GM19397 (cell line): ENCODE data around the gene ZGLP1.
"Not testable (repeated sequence)": the region's sequence is repeated elsewhere in the genome, so short reads cannot be mapped to it uniquely, and the experiment has no call there.

Experiments
- ATAC-seq: cut with Tn5 transposase; IDR thresholded peaks from one replicate; pipeline ENCODE4 v1.9.1; 2021; ENCODE audit warnings: mild to moderate bottlenecking, moderate library complexity; ENCODE audit not compliant: unreplicated experiment

The ZGLP1 gene

DNA sequence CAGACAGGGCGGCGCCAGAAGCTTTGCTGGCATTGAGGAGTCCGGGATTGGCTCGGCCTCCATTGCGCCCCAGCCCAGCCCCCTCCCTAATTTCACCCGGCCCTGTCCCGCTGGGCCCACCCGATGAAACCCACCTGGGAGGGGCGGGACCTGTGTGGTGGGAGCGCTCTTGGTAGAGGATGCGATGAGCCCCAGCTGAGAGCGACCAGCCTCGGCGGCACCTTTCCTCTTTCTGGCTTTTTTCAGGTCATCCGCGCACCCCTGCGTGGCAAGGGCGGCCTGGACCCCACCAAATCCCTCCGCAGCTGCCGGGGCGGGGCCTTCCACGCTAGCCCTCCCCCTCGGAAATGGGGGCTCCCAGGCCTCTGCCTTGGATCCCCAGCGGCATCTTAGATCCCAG is at the start of gene ZGLP1:
ZGLP1 (minus strand) TSS at position 393 of the 400 bp plus-strand sequence.
- no peak for ATAC-seq

DNA sequence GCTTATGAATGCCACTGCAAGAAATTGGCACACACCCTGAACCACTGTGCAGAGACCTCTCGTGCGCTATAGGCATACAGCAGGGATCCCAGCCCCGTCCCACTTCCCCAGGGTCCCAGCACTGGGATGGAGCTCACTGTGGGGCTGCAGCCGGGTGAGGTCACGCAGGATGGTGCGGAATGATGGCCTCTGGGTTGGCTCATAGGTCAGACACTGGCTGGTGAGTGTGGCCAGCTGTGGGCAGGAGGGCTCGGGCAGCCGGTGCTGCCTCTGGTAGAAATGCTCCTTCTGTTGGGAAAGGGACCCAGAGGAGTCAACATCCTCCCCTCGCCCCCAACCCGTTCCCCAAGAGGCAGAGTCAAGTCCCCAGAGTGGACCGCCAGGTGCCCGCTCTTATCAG is 46.8 kb upstream of the ZGLP1 start:
- ATAC-seq = no peak

DNA sequence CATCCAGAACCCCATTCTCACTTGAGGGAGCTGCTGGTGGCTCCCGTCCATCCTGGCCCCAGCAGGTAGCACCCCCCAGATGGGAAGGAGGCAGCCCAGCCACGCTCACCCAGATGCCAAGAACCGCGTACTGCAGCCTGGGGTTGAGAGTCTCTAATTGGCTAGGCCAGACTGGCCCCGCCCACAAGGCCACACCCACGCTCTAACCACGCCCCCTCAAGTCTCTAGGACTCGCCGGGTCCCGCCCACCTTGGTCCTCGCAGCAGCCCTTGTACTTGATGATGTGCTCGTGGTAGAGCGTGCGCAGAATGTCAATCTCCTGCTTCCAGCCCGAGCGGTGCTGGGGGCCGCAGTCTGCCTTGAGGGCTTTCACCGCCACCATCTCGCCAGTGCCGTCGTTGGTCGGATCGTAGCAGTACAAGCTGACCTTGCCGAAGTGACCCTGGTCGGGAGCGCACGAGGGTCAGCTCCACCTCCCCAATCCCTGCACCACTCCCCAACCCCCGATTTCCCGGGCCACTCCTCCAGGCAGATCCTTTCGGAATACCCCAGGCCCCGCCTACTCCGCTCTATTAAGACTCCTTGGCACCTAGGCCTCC is 44.3 kb upstream of the ZGLP1 start:
- ATAC-seq = no peak

DNA sequence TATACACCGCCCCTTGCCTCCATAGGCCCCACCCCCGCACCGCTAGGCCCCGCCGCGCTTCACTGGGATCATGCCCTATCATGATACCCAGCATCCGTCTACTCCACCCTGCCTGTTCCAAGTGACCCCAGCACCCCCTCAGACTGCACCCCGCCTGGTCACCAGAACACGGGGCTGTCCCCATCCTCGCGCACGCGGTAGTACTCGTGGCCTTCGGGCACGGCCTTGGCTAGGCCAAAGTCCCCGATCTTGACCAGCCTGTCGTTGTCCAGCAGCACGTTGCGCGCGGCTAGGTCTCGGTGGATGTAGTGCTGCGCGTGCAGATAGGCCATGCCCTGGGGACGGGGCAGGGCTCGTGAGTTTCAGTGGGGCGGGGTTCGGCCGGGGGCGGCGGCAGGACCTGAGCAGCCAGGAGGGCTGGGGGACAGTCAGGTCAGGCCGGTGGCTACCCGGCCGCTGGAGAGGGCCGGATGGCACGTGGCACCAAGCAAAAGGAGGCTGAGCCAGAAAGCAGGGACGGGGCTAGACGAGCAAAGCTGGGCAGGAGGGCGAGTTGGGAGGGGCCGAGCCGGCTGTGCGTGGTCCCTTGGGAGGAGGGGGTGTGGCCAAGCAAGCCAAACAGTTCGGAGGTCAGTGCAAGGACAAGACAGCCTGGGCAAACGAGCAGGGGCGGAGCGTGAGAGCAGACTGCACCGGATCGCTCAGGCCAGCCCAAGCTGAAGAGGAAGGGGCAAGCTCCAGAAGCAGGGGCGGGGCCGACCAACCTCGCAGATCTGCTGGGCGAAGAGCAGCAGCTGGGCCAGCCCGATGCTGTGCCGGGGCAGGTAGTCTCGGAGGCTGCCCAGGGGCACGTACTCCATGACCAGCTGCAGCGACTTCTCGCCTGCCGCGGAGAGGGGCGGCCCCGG is 43.4 kb upstream of the ZGLP1 start:
- ATAC-seq = no peak

DNA sequence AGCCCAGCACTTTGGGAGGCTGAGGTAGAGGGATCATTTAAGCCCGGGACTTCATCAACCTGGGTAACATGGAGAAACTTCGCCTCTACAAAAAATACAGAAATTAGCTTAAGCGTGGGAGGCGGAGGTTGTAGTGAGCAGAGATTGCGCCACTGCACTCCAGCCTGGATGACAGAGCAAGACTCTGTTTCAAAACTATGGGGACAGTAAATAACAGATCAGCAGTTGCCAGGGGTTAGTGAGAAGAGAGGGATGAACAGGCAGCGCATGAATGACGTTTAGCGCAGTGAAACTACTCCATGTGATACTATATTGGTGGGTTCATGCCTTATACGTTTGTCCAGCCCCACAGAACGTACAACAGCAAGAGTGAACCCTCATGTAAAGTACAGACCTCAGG is 36.9 kb upstream of the ZGLP1 start:
- ATAC-seq = no peak

DNA sequence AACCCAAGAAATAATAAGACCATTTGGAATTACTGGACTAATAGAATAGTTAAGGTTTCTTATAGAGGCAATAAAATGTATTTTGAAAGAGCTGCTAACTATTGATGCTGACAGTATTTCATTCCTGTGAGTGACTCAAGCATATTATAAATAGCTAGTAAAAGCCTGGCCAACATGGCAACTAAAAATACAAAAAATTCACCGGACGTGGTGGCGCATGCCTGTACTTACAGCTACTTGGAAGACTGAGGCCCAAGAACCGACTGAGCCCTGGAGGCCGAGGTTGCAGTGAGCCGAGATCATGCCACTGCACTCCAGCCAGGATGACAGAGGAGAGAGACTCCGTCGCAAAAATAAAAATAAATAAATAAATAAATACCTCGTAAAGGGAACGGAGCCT is 35.2 kb upstream of the ZGLP1 start:
- no peak for ATAC-seq

DNA sequence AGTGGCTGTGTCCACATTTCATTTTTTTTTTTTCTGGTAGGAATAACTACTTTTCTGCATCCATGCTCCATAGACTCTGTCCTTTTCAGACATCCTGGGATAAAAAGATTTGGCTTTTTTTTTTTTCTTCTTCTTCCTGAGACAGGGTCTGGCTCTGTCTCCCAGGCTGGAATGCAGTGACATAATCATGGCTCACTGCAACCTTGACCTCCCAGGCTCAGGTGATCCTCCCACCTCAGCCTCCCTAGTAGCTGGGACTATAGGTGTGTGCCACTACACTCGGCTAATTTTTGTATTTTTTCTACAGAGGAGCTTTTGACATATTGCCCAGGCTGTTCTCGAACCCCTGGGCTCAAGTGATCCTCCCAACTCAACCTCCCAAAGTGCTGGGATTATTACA is 33.9 kb upstream of the ZGLP1 start:
- no peak for ATAC-seq

DNA sequence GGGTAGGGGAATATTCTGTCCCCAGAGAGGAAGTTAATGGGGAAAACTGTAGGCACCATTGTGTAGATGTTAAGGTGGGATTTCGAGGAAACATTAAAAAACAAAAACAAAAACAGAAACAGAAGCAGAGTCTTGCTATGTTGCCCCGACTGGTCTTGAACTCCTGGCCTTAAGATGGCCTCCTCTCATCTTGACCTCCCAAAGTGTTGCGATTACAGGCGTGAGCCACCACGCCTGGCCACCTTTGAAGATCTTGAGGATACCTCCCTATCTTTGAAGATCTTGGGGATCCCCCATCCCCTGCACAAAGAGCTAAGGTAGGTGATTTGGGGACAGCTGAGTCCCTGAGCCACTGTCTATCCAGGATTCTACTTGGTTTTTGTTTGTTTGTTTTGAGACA is 30.4 kb upstream of the ZGLP1 start:
- no peak for ATAC-seq

DNA sequence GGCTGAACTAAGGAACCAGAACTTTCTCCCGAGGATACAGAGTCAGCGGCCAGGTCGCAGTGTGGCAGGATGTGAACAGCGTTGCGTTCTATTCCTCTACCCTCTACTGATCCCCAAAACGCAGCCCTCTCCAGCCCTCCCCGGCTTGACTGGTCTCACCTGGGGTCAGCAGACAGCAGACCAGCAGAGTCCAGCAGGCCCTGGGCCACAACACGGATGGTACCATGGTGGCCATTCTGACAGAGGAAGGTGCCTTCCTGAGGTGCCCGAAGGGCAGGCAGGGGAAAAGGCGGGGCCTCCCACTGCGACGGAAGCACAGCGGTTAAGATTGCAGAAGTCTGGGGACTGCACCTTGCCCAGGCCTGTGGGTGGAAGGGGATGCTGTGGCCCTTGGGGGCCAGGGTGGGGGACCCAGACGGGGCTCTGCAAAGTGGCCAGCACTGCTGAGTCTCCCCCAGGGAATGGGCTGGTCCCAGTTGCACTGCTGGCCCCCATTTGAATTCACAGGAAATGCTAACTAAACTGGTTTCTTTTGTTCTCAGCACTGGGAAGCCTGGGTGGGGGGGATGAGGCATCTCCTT is 29.9 kb upstream of the ZGLP1 start, which contains the start of gene ICAM3:
ICAM3 (minus strand) TSS at position 245 of the 581 bp plus-strand sequence; CDS start at position 235, 10 bp downstream.
- ATAC-seq = no peak

DNA sequence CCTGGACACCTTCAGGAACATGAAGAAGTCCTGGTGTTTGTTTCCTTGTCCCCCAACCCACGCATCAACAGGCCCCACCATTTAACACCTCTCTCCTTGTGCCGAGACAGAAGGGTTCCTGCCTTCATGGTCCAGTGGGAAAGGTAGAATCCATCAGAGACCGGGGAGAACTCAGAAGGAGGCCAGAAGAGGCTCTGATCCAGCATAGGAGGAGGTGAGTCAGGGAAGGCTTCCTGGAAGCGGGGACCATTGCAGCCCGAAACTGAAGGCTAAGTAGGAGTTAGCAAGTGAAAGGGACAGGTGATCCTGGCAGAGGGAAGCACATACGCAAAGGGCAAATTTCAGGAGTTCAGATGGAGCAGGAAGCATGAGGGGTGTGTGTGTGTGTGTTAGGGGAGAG is 29.3 kb upstream of the ZGLP1 start:
- no peak for ATAC-seq

DNA sequence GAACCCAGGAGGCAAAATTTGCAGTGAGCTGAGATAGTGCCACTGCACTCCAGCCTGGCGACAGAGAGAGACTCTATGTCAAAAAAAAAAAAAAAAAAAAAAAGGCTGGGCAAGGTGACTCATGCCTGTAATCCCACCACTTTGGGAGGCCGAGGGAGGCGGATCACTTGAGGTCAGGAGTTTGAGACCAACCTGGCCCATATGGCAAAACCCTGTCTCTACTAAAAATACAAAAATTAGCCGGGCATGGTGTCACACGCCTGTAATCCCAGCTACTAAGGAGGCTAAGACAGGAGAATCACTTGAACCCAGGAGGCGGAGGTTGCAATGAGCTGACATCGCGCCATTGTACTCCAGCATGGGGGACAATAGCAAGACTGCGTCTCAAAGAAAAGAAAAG is 27.1 kb upstream of the ZGLP1 start:
- not testable (repeated sequence) for ATAC-seq

DNA sequence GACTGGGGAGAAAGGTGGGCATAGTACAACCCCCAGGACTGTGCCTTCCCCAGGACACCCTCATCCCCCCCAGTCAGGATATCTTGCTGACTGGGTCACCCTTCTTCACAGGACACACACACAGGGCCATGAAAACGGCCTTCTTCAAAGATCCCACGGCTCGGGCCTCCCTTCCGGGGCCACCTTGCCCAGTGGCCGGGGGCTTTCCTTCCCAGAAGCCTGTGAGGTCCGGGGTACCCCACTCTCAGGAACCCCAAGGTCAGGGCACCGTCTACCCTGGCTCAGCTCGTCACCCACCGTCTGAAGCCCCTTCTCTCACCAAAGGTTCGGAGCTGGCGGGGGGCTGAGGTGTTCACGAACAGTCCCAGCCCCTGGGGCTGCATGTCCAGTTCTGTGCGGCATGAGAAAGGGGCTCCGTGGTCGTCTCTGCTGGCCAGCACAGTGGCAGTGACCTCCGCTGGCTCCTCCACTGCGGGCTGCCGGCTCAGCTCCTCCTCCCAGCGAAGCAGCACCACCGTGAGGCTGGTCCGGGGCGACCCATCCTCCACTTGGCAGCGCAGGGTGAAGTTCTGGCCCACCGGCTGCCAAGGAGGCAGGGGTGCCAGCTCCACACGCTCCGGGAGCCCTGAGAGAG is 25.9 kb upstream of the ZGLP1 start:
- no peak for ATAC-seq

DNA sequence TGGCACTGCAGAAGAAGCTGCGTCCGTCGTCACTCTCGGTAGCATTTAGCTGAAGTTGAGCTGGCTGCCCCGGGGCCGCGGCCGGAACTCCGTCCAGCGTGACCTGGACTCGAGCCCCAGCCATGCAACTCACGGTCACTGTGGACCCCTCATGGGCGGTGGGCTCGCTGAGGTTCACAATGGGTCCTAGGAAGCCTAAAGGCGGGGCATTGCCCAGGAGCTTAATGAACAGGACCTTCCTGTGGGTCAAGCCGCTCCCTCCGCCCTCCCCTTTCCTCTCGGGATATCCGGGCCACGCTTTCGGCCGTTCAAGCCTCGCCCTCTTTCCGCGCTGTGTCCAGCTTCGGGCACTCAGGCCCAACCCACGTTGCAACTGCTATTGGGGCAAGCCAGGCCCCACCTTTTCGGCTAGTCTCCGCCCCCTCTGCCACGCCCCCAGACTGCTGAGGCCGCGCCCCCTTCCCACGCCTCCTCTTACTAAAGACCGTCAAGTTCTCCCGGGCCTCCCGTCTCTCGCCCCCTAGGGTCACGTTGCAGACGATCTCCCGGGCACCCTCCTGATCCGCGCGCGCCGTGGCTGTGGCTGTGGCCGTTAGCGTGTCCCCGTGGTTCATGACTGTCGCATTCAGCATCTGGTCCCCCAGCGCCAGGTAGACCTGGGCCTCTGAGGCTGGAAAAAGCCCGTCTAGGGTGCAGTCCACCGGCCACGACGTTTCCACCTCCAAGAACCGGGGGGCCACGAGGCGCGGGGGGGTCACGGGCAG is 25.2 kb upstream of the ZGLP1 start:
- ATAC-seq = no peak

DNA sequence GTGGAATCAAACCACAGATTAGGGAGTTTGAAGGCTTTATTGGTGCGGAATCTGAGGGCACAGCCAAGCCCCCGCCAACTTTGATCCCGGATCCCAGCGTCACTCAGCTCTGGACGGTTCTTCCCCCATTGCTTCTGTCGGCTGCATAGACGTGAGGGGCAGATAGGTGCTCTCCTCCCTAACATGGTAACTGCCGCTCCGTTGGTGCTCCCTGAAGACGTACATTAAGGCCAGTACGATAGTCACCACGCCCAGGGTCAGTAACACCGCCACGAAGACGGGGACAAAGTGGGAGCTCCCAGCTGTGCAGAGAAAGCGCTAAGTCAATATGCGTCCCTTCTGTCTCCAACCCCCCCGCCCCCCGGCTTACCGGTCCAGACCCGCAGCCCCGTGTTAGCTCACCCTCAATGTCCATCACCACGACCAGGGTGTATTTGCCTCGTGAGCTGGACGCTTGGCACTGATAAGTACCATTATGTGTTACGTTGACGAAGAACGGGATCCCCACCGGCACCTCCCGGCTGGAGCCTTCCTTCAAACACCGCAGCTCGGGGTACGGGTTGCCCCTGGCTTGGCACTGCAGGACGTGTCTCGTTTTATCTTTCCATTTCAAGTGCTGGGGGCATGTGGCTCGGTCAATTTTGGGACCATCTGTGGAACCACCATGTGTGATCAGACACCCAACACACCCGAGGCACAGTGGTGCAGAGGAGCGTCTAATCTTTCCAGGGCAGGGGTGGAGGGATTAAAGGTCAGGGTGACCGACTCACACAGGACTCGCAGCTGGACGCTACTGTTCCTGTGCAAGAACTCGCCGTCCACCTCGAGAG is 24.4 kb upstream of the ZGLP1 start:
- no peak for ATAC-seq

DNA sequence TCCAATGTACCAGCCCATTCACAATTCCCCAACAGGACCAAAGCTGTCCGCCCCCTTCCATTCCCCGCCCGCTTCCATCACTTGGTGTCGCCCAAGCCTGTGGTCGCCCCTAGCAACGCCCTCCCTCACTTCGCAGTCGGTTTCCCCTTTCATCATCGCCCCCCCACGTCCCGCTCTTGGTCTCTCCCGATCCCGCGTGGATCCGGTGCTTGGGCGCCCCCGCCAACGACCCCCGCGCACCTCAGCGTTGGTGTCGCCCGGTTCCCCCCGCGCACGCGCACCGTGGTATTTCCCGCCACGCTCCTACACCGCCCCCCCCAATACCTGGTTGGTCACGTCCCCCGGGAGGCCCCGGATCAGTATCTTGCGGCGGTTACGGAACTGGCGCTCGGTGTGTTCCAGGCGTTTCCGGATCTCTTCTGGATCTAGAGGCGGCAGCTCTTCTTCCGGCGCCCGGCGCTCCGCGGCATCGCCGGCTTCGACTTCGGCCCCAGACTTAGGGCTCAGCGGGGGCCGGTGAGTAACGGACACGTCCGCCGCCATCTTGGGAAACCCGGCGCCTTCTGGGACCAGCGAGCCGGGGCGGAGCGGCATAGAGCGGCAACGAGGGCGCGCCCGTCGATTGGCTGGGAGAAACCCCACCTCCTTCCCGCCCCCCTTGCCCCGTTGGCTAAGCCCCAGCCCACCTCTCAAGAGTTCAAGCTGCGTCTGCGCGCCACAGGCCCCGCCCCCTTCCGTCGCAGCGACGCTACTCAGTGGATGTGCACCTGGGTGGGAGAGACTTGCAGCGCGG is 23.5 kb upstream of the ZGLP1 start, which contains the start of gene RAVER1:
RAVER1 (minus strand) TSS at position 565 of the 793 bp plus-strand sequence; CDS start at position 543, 22 bp downstream.
- peak; percentile 85 for ATAC-seq

DNA sequence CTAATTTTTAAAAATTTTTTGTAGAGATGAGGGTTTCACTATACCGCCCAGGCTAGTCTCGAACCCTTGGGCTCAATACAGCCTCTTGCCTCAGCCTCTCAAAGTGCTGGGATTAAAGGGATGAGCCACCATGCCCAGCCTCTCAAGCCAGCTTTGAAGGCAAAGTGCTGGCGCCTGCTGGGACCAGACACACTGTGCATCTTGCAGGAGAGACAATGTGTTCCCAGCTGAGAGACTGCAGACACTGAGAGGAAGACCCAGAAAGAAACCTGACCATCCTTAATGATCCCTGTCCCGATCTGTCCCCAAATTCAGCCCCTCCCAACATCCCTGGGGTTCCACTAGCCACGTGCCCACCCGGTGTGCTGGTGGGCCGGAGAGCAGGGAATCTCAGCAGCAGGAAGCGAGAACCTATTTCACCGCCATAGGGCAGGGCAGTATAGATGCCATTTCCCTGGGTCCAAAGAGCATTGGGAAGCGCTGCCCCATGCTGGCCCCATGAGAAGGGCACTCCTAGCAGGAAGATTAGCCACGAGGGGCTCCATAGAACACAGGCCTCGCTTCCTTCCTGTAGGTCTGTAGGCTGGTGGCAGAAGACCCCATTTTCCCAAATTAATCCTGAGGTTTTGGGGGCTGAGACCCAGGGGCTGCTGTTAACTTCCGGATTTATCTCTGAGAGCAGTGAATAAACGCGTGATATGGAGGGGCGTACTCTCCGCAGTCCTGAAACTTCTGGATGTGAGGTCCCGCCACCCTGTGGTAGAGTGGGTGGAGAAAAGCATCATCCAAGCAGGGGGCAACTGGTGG is 22.7 kb upstream of the ZGLP1 start:
- no peak for ATAC-seq

DNA sequence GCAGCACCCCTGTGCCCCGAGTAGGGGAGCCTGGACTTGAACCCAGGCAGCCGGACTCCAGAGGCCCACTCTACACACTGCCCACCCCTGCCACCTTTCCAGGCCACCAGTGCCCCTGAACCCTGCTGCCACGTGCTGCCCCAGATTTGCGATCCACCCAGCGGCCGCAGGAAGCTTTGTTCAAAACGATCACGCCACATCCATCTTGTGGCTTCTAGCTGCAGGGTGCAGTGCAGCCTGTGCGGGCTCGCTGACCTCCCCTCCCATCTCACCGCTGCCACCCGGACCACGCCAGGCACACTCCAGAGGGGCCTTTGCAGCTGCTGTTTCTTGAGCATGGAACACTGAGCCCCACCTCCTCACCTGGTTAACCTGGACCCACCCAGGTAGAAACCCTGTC is 19.9 kb upstream of the ZGLP1 start:
- ATAC-seq = no peak
